ENCODE measurements around the gene NT5E.

Gene NT5E

GRCh38 chr6:85483846-85484245, 34.0 kb downstream of the NT5E start:
- no peak for DNase-seq (ENCODE audit: low read depth)
- H3K4me3 ChIP-seq (ENCODE audit: low read depth, low read length) = no peak overlapping the region
- TF ChIP-seq CTCF (IDR thresholded peaks at IDR 0.05; ENCODE audit: low read depth, low read length, missing control alignments) = no peak

DNA sequence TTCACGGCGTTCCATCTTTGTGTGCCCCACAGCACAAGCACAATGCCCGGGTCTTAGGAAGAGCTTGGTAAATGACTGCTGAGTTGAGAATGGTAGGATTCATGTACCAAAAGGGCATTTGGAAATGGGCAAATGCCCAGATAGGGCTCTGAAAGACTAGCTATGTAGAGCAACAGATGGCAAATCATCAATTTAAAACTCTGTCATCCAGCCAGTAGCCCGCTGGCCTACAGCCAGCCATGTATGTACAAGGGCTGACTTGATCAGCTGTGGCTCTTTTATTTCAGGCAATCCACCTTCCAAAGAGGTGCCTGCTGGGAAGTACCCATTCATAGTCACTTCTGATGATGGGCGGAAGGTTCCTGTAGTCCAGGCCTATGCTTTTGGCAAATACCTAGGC, 35.1 kb downstream of the NT5E start:
- TF ChIP-seq CTCF (IDR thresholded peaks at IDR 0.05; ENCODE audit: low read depth, low read length, missing control alignments) = no peak
- H3K4me3 ChIP-seq (ENCODE audit: low read depth, low read length) = no peak overlapping the region
- no peak for DNase-seq (ENCODE audit: low read depth)

DNA sequence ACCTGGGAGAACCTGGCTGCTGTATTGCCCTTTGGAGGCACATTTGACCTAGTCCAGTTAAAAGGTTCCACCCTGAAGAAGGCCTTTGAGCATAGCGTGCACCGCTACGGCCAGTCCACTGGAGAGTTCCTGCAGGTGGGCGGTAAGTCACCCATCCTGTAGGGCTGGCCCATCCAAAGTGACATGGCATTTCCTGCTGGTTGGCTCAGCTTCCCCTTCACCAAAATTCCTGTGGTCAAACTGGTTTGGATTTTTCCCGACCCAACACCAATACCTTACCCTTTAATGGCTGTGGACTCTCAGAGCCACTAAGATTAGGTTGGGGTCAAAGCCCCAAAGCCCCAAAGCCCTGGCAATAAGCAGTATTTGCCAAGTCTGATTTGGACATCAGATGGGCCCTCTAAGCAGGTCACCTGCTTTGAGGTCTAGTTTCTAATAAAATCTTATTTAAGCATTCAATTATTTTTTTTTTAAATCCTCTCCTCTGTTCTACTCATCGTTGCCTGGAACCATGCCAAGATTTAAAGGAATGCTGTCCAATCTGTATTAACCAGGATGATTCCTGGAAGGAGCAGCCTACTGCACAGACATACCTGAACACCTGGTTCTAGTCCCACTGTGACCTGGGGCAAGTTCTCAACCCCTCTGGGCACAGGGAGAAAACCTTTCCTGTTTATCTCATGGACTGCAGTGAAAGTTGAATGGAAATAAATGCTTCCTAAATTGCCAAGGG, 40.8 kb downstream of the NT5E start:
- no peak for DNase-seq (ENCODE audit: low read depth)
- no peak for TF ChIP-seq CTCF (IDR thresholded peaks at IDR 0.05; ENCODE audit: low read depth, low read length, missing control alignments)

DNA sequence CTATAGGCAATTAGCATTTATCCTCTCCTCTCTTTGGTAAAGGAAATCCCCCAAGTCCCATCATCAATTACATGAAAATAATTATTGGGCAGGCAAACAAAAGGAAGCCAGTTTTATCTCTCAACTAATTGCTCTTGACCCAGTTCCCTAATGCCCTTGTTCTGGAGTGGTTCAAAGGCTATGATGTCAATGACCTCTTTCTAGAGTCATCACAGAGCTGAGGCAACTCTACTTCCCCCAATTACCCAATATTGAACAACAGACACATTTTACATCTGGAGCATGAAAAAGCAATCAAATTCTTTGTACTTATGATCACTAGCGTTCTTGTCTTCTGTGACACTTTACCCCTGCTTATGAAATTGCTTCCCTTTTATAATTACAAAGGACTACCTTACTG, 43.5 kb downstream of the NT5E start:
- no peak for DNase-seq (ENCODE audit: low read depth)
- TF ChIP-seq CTCF (IDR thresholded peaks at IDR 0.05; ENCODE audit: low read depth, low read length, missing control alignments) = no peak
- H3K4me3 ChIP-seq (ENCODE audit: low read depth, low read length) = no peak overlapping the region

More for the DNA sequence above, 40.8 kb downstream of the NT5E start:
- no peak overlapping the region for H3K4me3 ChIP-seq (ENCODE audit: low read depth, low read length)

DNA sequence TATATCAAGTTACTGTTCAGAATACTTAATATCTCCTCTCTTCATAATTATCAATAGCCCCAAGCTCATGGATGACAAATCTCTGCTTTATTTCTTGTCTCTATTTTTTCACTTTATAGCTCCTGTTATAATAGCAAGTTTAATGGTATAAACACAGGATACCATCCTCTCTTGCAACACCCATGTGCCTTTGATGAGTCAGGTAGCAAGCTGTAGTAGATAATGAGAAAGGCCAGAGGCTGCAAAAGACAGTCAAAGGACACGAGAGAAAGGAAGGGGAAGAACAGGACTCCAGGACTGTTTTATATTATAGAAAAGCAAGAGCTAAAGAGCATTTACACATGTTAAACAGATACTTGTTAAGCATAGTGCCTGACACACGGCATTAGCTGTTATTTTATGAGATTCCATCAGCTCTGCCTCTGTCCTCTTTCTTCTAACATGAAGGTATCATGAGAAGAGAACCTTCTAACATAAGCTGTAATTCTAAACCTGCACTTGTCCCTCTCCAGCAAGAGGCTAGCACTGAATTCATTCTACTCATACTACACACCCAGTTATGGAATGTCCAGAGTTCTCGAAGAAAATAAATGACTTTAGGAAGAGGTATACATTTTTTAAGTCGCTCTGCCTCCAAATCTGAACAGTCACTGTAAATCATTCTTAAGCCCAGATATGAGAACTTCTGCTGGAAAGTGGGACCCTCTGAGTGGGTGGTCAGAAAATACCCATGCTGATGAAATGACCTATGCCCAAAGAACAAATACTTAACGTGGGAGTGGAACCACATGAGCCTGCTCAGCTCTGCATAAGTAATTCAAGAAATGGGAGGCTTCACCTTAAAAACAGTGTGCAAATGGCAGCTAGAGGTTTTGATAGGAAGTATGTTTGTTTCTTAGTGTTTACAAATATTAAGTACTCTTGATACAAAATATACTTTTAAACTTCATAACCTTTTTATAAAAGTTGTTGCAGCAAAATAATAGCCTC, 45.0 kb downstream of the NT5E start:
- H3K4me3 ChIP-seq (ENCODE audit: low read depth, low read length) = no peak overlapping the region
- no peak for TF ChIP-seq CTCF (IDR thresholded peaks at IDR 0.05; ENCODE audit: low read depth, low read length, missing control alignments)
- DNase-seq (ENCODE audit: low read depth) = no peak

DNA sequence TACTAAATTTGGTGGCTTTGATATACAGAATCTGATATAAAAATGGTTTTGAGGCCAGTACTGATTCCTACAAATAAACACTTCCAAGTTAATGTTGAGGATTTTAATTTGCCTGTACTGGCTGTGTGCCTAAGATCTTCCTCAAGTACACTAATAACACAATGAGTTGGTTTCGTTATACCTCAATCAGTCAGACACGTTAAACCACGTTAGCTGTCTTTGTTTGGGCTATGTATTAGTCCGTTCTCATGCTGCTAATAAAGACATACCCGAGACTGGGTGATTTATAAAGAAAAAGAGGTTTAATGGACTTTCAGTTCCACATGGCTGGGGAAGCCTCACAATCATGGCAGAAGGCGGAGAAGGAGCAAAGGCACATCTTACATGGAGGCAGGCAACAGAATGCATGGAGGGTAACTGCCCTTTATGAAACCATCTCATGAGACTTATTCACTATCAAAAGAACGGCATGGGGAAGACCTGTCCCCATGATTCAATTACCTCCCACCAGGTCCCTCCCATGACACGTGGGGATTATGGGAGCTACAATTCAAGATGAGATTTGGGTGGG, 46.2 kb downstream of the NT5E start:
- no peak for TF ChIP-seq CTCF (IDR thresholded peaks at IDR 0.05; ENCODE audit: low read depth, low read length, missing control alignments)
- H3K4me3 ChIP-seq (ENCODE audit: low read depth, low read length) = no peak overlapping the region
- DNase-seq (ENCODE audit: low read depth) = no peak
